ENCODE data around the gene RASGEF1C.

The RASGEF1C gene

GRCh38 chr5:180104168-180104530, 104.9 kb downstream of the RASGEF1C start:
- no peak for DNase-seq
- Mint-ChIP-seq H3K9me3 (peaks cover 2 to 11% of the 10 kb centered on the region in 2 donors), H3K36me3 (ENCODE audit: insufficient read depth) (no peaks in the 10 kb centered on the region), H3K4me3 (no peak overlapping the region), H3K27ac (no peak overlapping the region), H3K27me3 (peaks cover 11 to 21% of the 10 kb centered on the region in 2 donors), H3K4me1 (ENCODE audit: low read depth in 2 of 2) (no peaks in the 10 kb centered on the region)
- no peak for ATAC-seq (replicated peaks)

DNA sequence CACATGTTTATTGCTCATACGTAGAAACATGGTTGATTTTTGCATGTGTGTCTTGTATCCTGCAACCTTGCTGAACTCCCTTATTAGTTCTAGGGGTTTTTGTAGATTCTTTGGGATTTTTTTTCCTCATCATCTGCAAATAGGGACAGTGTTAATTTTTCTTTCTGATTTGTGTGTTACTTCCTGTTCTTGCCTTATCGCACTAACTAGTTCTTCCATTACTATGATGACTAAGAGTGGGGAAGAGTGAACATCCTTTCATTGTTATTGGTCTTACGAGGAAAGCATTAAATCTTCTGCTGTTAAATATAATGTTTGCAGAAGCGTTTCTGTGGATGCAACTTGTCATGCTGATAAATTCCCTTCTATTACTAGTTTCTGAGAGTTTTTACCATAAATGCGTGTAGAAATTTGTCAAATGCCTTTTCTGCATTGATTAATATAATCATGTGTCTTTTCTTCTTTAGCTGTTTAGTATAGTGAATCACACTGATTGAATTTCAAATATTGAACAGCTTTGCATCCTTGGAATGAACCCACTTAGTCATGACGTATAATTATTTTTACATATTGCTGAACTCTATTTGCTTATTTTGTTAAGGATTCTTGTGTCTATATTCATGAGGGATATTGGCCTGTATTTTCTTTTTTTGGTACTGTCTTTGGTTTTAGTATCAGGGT, 105.4 kb downstream of the RASGEF1C start:
- Mint-ChIP-seq H3K4me1 (ENCODE audit: low read depth in 2 of 2) (no peaks in the 10 kb centered on the region), H3K27ac (no peak overlapping the region), H3K4me3 (no peak overlapping the region), H3K9me3 (peaks cover 2 to 11% of the 10 kb centered on the region in 2 donors), H3K36me3 (ENCODE audit: insufficient read depth) (no peaks in the 10 kb centered on the region), H3K27me3 (peaks cover 9 to 21% of the 10 kb centered on the region in 2 donors)
- DNase-seq, result no peak
- ATAC-seq (replicated peaks), result no peak

GRCh38 chr5:180102636-180103035, 106.4 kb downstream of the RASGEF1C start:
- no peaks in the 10 kb centered on the region for H3K4me1 Mint-ChIP-seq (ENCODE audit: low read depth in 2 of 2)
- ATAC-seq (replicated peaks) (no peak), DNase-seq (no peak)
- H3K36me3 Mint-ChIP-seq (ENCODE audit: insufficient read depth), result no peaks in the 10 kb centered on the region
- H3K27ac Mint-ChIP-seq, result no peak overlapping the region
- H3K27me3 Mint-ChIP-seq, result peaks cover 6 to 29% of the 10 kb centered on the region in 2 donors
- peaks cover 0 to 11% of the 10 kb centered on the region in 2 donors for H3K9me3 Mint-ChIP-seq
- H3K4me3 Mint-ChIP-seq, result no peak overlapping the region

DNA sequence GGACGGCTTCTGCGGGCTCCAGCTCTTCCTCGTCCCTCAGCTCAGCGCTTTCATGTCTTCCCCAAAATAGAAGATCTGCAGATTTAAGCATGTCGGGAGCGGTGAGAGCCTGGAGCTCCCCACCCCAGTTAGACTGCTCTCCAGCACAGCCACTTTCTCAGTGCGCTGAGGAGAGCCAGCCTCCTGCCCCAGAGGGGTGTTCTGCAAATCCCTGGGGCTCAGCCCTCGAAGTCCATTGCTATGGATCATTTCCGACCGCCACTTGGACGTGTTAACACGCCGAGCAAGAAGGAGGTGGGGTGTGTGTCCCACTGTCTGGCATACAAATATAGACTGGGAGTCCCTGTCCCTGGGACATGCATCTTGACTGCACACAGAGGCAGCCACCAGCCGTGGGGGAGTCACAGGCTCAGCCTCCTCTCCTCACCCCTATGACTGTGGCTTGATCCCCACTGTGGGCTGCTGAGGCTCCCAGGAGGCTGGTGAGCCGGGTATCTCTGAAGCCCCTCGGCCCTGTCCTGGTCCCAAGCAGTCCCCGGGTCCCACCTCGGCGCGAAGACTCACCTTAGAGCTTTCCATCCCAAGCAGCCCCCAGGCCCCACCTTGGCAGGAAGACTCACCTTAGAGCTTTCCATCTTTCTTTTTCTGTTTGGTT, 107.4 kb downstream of the RASGEF1C start:
- H3K27ac Mint-ChIP-seq, result no peak overlapping the region
- no peak for ATAC-seq (replicated peaks)
- DNase-seq, result no peak
- peaks cover 13 to 35% of the 10 kb centered on the region in 2 donors for H3K27me3 Mint-ChIP-seq
- H3K36me3 Mint-ChIP-seq (ENCODE audit: insufficient read depth), result no peaks in the 10 kb centered on the region
- H3K4me3 Mint-ChIP-seq, result no peak overlapping the region
- peaks cover 0 to 3% of the 10 kb centered on the region in 2 donors for H3K9me3 Mint-ChIP-seq
- no peaks in the 10 kb centered on the region for H3K4me1 Mint-ChIP-seq (ENCODE audit: low read depth in 2 of 2)

DNA sequence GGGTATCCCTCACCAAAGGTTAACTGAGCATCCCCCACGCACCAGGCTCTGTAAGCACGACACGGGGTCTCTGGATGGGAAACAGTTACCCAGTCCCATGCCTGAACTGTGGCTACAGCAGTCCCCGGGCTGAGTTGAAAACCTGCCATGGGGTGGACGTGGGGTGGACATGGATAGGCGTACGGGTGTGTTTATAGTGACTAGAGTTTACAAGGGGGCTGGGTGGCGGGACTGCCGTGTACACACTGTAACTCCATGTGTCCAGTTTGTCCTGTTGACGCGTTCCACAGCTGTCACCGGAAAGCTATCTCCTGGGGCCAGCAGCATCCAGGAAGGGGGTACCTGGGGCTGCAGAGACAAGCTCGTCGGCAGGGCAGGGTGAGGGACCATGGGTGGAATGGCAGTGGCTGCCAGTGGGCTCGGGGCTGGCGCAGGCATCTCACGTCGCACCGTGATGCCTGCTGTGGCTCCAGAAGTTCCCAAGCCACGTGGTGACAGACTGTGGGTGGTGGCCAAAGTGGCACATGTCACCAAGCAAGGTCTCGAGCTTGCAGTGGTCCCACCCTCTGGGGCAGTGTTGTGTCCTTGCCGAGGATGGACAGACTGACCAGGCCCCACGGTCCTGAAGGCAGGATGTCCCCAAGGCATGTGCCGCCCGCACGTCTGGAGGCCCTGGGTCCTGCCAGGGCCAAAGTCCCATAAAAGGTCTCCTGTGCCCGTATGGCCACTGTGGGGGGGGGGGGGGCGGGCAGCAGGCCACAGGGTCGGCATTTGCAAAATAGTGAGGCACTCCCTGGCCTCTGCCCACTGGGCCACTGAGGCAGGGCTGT, 108.2 kb downstream of the RASGEF1C start:
- no peaks in the 10 kb centered on the region for H3K9me3 Mint-ChIP-seq
- no peak for ATAC-seq (replicated peaks)

DNA sequence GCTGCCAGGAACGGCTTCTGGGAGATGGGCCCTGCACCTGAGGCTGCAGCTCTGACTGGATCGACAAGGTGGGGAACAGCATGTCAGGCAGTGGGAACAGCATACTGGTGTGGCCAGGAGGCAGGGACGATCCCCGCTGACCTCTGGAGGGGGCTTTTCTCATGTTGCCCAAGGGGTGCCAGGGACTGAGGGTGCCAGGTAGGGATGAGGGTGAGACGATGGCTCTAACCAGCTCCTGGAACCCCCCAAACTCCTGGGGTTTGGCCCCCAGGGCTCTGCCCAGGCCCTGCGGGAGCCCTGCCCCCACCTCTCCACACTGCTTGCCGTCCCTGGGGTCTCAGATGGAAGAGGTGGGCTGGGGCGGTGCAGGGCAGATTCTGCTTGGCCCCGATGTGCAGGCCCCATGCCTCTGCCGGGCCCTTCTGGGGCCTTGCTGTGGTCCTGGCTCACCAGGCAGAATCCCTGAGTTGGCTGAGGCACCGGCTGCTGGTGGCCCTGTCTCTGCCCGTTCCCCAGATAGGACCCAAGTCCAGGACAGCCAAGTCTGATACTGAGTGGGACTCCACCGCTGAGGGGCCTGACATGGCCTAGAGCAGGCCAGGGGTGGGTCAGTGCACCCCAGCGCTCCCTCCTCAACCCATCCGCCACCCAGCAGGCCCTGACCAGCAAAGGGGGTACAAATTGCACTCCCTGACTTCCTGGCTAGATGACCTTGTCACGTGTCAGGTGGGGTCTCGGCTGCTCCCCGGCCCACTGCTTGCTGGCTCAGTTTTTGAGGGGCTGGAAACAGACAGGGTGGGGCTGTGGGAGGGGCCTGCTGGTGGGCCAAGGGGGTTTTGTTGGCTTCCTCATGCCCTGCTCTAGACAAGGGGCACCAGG, 109.0 kb downstream of the RASGEF1C start:
- Mint-ChIP-seq H3K4me3 (no peak overlapping the region), H3K27me3 (peaks cover 20 to 43% of the 10 kb centered on the region in 2 donors), H3K36me3 (ENCODE audit: insufficient read depth) (no peaks in the 10 kb centered on the region), H3K9me3 (no peaks in the 10 kb centered on the region), H3K27ac (no peak overlapping the region), H3K4me1 (ENCODE audit: low read depth in 2 of 2) (peaks cover 0 to 2% of the 10 kb centered on the region in 2 donors)
- DNase-seq (no peak), ATAC-seq (replicated peaks) (no peak)

More for the DNA sequence above, 108.2 kb downstream of the RASGEF1C start:
- Mint-ChIP-seq H3K4me1 (ENCODE audit: low read depth in 2 of 2) (no peaks in the 10 kb centered on the region), H3K4me3 (no peak overlapping the region), H3K36me3 (ENCODE audit: insufficient read depth) (no peaks in the 10 kb centered on the region), H3K27ac (no peak overlapping the region), H3K27me3 (peaks cover 13 to 35% of the 10 kb centered on the region in 2 donors)
- DNase-seq, result no peak

- H3K4me1 Mint-ChIP-seq (ENCODE audit: low read depth in 2 of 2), result peaks cover 0 to 2% of the 10 kb centered on the region in 2 donors
- H3K27ac Mint-ChIP-seq, result no peak overlapping the region
- H3K36me3 Mint-ChIP-seq (ENCODE audit: insufficient read depth), result no peaks in the 10 kb centered on the region
- peaks cover 20 to 45% of the 10 kb centered on the region in 2 donors for H3K27me3 Mint-ChIP-seq
- ATAC-seq (replicated peaks) (no peak), DNase-seq (no peak)
- no peaks in the 10 kb centered on the region for H3K9me3 Mint-ChIP-seq
- no peak overlapping the region for H3K4me3 Mint-ChIP-seq
These were observed 109.8 kb downstream of the RASGEF1C start for GRCh38 chr5:180098991-180099732.

DNA sequence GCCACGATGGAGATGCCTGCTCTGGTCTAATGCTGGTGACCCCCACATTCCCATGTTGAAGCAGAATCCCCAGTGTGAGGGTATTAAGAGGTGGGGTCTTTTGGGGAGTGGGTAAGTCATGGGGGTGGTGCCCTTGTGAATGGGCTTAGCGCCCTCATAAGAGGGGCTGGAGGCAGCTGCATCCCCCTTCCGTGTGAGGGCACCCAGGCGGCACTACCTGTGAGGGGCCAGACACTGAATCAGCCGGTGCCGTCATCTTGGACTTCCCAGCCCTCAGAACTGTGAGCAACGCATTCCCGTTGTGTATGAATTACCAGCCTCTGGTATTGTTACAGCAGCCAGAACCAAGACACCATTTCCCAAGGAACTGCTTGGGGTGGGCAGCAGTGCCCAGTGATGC, 110.5 kb downstream of the RASGEF1C start:
- H3K4me3 Mint-ChIP-seq, result no peak overlapping the region
- no peak for DNase-seq

GRCh38 chr5:180097926-180098325, 111.1 kb downstream of the RASGEF1C start:
- ATAC-seq (replicated peaks), result no peak
- Mint-ChIP-seq H3K27me3 (peaks cover 20 to 33% of the 10 kb centered on the region in 2 donors), H3K4me1 (ENCODE audit: low read depth in 2 of 2) (peaks cover 0 to 2% of the 10 kb centered on the region in 2 donors), H3K27ac (peak overlapping the region in 1 of 2 donors; percentile 41), H3K4me3 (no peak overlapping the region), H3K36me3 (ENCODE audit: insufficient read depth) (peaks cover 1% of the 10 kb centered on the region), H3K9me3 (no peaks in the 10 kb centered on the region)
- no peak for DNase-seq

More for the DNA sequence above, 110.5 kb downstream of the RASGEF1C start:
- no peaks in the 10 kb centered on the region for H3K36me3 Mint-ChIP-seq (ENCODE audit: insufficient read depth)
- H3K27me3 Mint-ChIP-seq, result peaks cover 20 to 39% of the 10 kb centered on the region in 2 donors
- peaks cover 0 to 2% of the 10 kb centered on the region in 2 donors for H3K4me1 Mint-ChIP-seq (ENCODE audit: low read depth in 2 of 2)
- H3K9me3 Mint-ChIP-seq, result no peaks in the 10 kb centered on the region
- ATAC-seq (replicated peaks), result no peak
- H3K27ac Mint-ChIP-seq, result no peak overlapping the region

GRCh38 chr5:180097163-180097894, 111.7 kb downstream of the RASGEF1C start:
- no peak for DNase-seq
- Mint-ChIP-seq H3K27ac (peak overlapping the region in 1 of 2 donors; percentile 84), H3K4me3 (no peak overlapping the region), H3K4me1 (ENCODE audit: low read depth in 2 of 2) (peaks cover 0 to 2% of the 10 kb centered on the region in 2 donors), H3K9me3 (no peaks in the 10 kb centered on the region), H3K36me3 (ENCODE audit: insufficient read depth) (peaks cover 2% of the 10 kb centered on the region), H3K27me3 (peaks cover 15 to 33% of the 10 kb centered on the region in 2 donors)
- ATAC-seq (replicated peaks), result no peak

DNA sequence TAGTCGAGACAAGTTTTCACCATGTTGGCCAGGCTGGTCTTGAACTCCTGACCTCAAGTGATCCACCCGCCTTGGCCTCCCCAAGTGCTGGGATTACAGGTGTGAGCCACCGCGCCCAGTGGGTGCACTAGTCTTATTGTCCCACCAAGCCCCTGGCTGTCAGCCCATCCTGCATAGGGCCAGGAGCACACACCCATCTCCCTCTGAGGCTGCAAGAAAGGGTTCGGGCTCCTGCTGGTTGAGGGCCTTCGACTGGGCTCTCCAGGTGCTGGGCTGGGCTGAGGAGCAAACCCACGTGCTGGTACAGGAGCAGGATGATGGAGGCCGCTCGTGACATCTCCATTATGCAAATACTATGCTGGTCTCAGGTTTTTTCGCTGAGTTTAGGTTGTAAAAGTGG, 112.4 kb downstream of the RASGEF1C start:
- peaks cover 0 to 7% of the 10 kb centered on the region in 2 donors for H3K4me1 Mint-ChIP-seq (ENCODE audit: low read depth in 2 of 2)
- no peak for ATAC-seq (replicated peaks)

GRCh38 chr5:180095545-180095944, 113.5 kb downstream of the RASGEF1C start:
- DNase-seq (no peak), ATAC-seq (replicated peaks) (no peak)
- Mint-ChIP-seq H3K4me3 (no peak overlapping the region), H3K4me1 (ENCODE audit: low read depth in 2 of 2) (peaks cover 0 to 9% of the 10 kb centered on the region in 2 donors), H3K36me3 (ENCODE audit: insufficient read depth) (peaks cover 2% of the 10 kb centered on the region), H3K27me3 (peaks cover 15 to 33% of the 10 kb centered on the region in 2 donors), H3K9me3 (no peaks in the 10 kb centered on the region), H3K27ac (no peak overlapping the region)

More for the DNA sequence above, 112.4 kb downstream of the RASGEF1C start:
- H3K36me3 Mint-ChIP-seq (ENCODE audit: insufficient read depth), result peaks cover 2% of the 10 kb centered on the region
- peak overlapping the region; percentile 32 to 84 for H3K27ac Mint-ChIP-seq
- H3K27me3 Mint-ChIP-seq, result peaks cover 15 to 33% of the 10 kb centered on the region in 2 donors
- no peaks in the 10 kb centered on the region for H3K9me3 Mint-ChIP-seq
- H3K4me3 Mint-ChIP-seq, result no peak overlapping the region
- no peak for DNase-seq
